ENCODE measurements around the gene OLFML1. TPM values are rescaled to one million over a fixed set of nuclear protein-coding genes. Genes with fewer than 3 reads are reported as not detected.
A peak's percentile ranks its signal among the peaks of the same experiment; 100 is the strongest.
"Not testable (repeated sequence)": the region's sequence is repeated elsewhere in the genome, so short reads cannot be mapped to it uniquely, and the experiment has no call there.

The OLFML1 gene
- total RNA-seq, 1 donor from 2014 or later = 6.5 TPM

GRCh38 chr11:7501251-7501650 lies 15.9 kb downstream of the OLFML1 start:
- ATAC-seq (ENCODE audit: poor library complexity) = no peak
- intact Hi-C loops (cut with DNase I) = no loop called here
- no peak for DNase-seq

- DNase-seq (no peak), ATAC-seq (ENCODE audit: poor library complexity) (no peak)
- intact Hi-C loops (cut with DNase I) = no loop called here
Measured at GRCh38 chr11:7501894-7502293, 16.6 kb downstream of the OLFML1 start.

GRCh38 chr11:7506243-7506642 lies 20.9 kb downstream of the OLFML1 start:
- intact Hi-C loops (cut with DNase I) = no loop called here
- DNase-seq (no peak), ATAC-seq (ENCODE audit: poor library complexity) (no peak)

- no peak for ATAC-seq (ENCODE audit: poor library complexity)
- intact Hi-C loops (cut with DNase I) = no loop called here
- no peak for DNase-seq
Measured at GRCh38 chr11:7508087-7508486, 22.8 kb downstream of the OLFML1 start.

GRCh38 chr11:7509966-7510365 lies 24.7 kb downstream of the OLFML1 start:
- ATAC-seq (ENCODE audit: poor library complexity) (no peak), DNase-seq (no peak)
- intact Hi-C loops (cut with DNase I) = loop anchor here (10.0 kb wide), 1 partner anchor 65 kb away; no protein-coding TSS in a partner anchor

GRCh38 chr11:7511401-7511800 lies 26.1 kb downstream of the OLFML1 start:
- DNase-seq (peak; percentile 68), ATAC-seq (ENCODE audit: poor library complexity) (peak; percentile 50)
- intact Hi-C loops (cut with DNase I) = loop anchor here (10.0 kb wide), 1 partner anchor 63 kb away; no protein-coding TSS in a partner anchor

- intact Hi-C loops (cut with DNase I) = loop anchor here (10.0 kb wide), 1 partner anchor 62 kb away; no protein-coding TSS in a partner anchor
- ATAC-seq (ENCODE audit: poor library complexity) = peak; percentile 76
Measured at GRCh38 chr11:7512525-7513233, 27.4 kb downstream of the OLFML1 start.

GRCh38 chr11:7513234-7514098 lies 28.2 kb downstream of the OLFML1 start, which contains the start of gene PPFIBP2:
TSS of gene PPFIBP2 (plus strand) at chr11:7513999. CDS start at chr11:7549476, 35,477 bp downstream.
- ATAC-seq (ENCODE audit: poor library complexity) (peak; percentile 94), DNase-seq (peak; percentile 90)
- intact Hi-C loops (cut with DNase I) = loop anchor here (10.0 kb wide), 1 partner anchor 61 kb away; no protein-coding TSS in a partner anchor

More at GRCh38 chr11:7512525-7513233, 27.4 kb downstream of the OLFML1 start:
- peak; percentile 91 for DNase-seq

- DNase-seq (no peak), ATAC-seq (ENCODE audit: poor library complexity) (peak; percentile 3)
- intact Hi-C loops (cut with DNase I) = loop anchor here (10.0 kb wide), 1 partner anchor 61 kb away; no protein-coding TSS in a partner anchor
Measured at GRCh38 chr11:7514099-7514591, 28.8 kb downstream of the OLFML1 start.

- no peak for DNase-seq
- ATAC-seq (ENCODE audit: poor library complexity) = no peak
- intact Hi-C loops (cut with DNase I) = loop anchor here (10.0 kb wide), 1 partner anchor 59 kb away; no protein-coding TSS in a partner anchor
Measured at GRCh38 chr11:7515447-7515886, 30.2 kb downstream of the OLFML1 start.

- DNase-seq = no peak
- ATAC-seq (ENCODE audit: poor library complexity) = no peak
- intact Hi-C loops (cut with DNase I) = loop anchor here (10.0 kb wide), 1 partner anchor 58 kb away; no protein-coding TSS in a partner anchor
Measured at GRCh38 chr11:7516475-7516874, 31.2 kb downstream of the OLFML1 start.

- DNase-seq; ATAC-seq (ENCODE audit: poor library complexity): not testable (repeated sequence)
- intact Hi-C loops (cut with DNase I) = loop anchor here (10.0 kb wide), 1 partner anchor 57 kb away; no protein-coding TSS in a partner anchor
Measured at GRCh38 chr11:7517743-7518142, 32.4 kb downstream of the OLFML1 start.

- DNase-seq = no peak
- ATAC-seq (ENCODE audit: poor library complexity) = no peak
- intact Hi-C loops (cut with DNase I) = loop anchor here (10.0 kb wide), 1 partner anchor 56 kb away; no protein-coding TSS in a partner anchor
Measured at GRCh38 chr11:7518811-7519562, 33.7 kb downstream of the OLFML1 start.

GRCh38 chr11:7520011-7520942 lies 35.0 kb downstream of the OLFML1 start:
- ATAC-seq (ENCODE audit: poor library complexity) = no peak

GRCh38 chr11:7520981-7521487 lies 35.7 kb downstream of the OLFML1 start:
- DNase-seq (no peak), ATAC-seq (ENCODE audit: poor library complexity) (peak; percentile 35)
- intact Hi-C loops (cut with DNase I) = no loop called here

More at GRCh38 chr11:7520011-7520942, 35.0 kb downstream of the OLFML1 start:
- no peak for DNase-seq
- intact Hi-C loops (cut with DNase I) = no loop called here

- ATAC-seq (ENCODE audit: poor library complexity) = no peak
- intact Hi-C loops (cut with DNase I) = no loop called here
- DNase-seq = no peak
Measured at GRCh38 chr11:7522121-7522520, 36.8 kb downstream of the OLFML1 start.

- intact Hi-C loops (cut with DNase I) = no loop called here
- DNase-seq = no peak
- ATAC-seq (ENCODE audit: poor library complexity) = no peak
Measured at GRCh38 chr11:7522546-7522945, 37.2 kb downstream of the OLFML1 start.
